Liver (tissue), 9 donors: ENCODE data around the gene SPRN. TPM values are rescaled to one million over a fixed set of nuclear protein-coding genes. Genes with fewer than 3 reads are reported as not detected.

Experiments used
- DNase-seq: peaks from one replicate; pipeline ENCODE4 v3.0.0-alpha.2; 2017; ENCODE audit warnings: low spot score
- H3K27ac ChIP-seq, 2 donors: one replicate each; pipeline ENCODE4 v1.7.0; 2013; ENCODE audit warnings: inconsistent platforms in 2 of 2, low read length in 2 of 2, control low read depth in 1 of 2, low read depth in 1 of 2, mild to moderate bottlenecking in 1 of 2
- H3K27me3 ChIP-seq, 4 donors: one replicate each; pipeline versions ENCODE4 v1.6.1 to v1.7.0; 2013; ENCODE audit warnings: low read length in 3 of 4, inconsistent platforms in 1 of 4, mild to moderate bottlenecking in 1 of 4, moderate library complexity in 1 of 4; ENCODE audit not compliant: control insufficient read depth in 4 of 4, insufficient read depth in 4 of 4
- H3K36me3 ChIP-seq, 4 donors: one replicate each; pipeline versions ENCODE4 v1.6.1 to v1.7.0; 2013; ENCODE audit warnings: low read length in 3 of 4, mild to moderate bottlenecking in 3 of 4, low read depth in 1 of 4, moderate library complexity in 1 of 4; ENCODE audit not compliant: control insufficient read depth in 4 of 4, insufficient read depth in 3 of 4
- H3K4me1 ChIP-seq, 4 donors: one replicate each; pipeline versions ENCODE4 v1.6.1 to v1.7.0; 2013; ENCODE audit warnings: low read length in 3 of 4, mild to moderate bottlenecking in 3 of 4, moderate library complexity in 1 of 4; ENCODE audit not compliant: control insufficient read depth in 4 of 4, insufficient read depth in 4 of 4
- H3K4me3 ChIP-seq, 3 donors: one replicate each; pipeline versions ENCODE4 v1.6.1 to v1.7.0; 2013; ENCODE audit warnings: low read length in 3 of 3, control low read depth in 1 of 3, low read depth in 1 of 3, mild to moderate bottlenecking in 1 of 3
- H3K9ac ChIP-seq, 2 donors: one replicate each; pipeline ENCODE4 v1.7.0; 2013; ENCODE audit warnings: low read length in 2 of 2, mild to moderate bottlenecking in 2 of 2, moderate library complexity in 2 of 2, control low read depth in 1 of 2, low read depth in 1 of 2
- H3K9me3 ChIP-seq, 4 donors: one replicate each; pipeline versions ENCODE4 v1.6.1 to v1.7.0; 2013; ENCODE audit warnings: low read length in 3 of 4; ENCODE audit not compliant: control insufficient read depth in 4 of 4
- ATF3 ChIP-seq: IDR thresholded peaks from 2 replicates; pipeline ENCODE4 v1.6.1; 2016; ENCODE audit warnings: antibody characterized with exemption
- EGR1 ChIP-seq, 2 donors: IDR thresholded peaks; 2 replicates each; pipeline ENCODE4 v1.6.1; 2016 to 2018; ENCODE audit warnings: antibody characterized with exemption in 2 of 2, low read depth in 2 of 2
- FOXA2 ChIP-seq: IDR thresholded peaks from 2 replicates; pipeline ENCODE4 v1.6.1; 2016; ENCODE audit warnings: antibody characterized with exemption
- HNF4G ChIP-seq: IDR thresholded peaks from 2 replicates; pipeline ENCODE4 v1.6.1; 2016; ENCODE audit warnings: antibody characterized with exemption
- JUND ChIP-seq, 2 donors: IDR thresholded peaks; 2 replicates each; pipeline ENCODE4 v1.6.1; 2016; ENCODE audit warnings: antibody characterized with exemption in 2 of 2
- MAX ChIP-seq: IDR thresholded peaks from 2 replicates; pipeline ENCODE4 v1.6.1; 2016; ENCODE audit warnings: antibody characterized with exemption
- RAD21 ChIP-seq, 2 donors: IDR thresholded peaks; 2 replicates each; pipeline ENCODE4 v1.6.1; 2016; ENCODE audit warnings: antibody characterized with exemption in 2 of 2, mild to moderate bottlenecking in 2 of 2
- REST ChIP-seq: IDR thresholded peaks from 2 replicates; pipeline ENCODE4 v1.6.1; 2016; ENCODE audit warnings: antibody characterized with exemption, mild to moderate bottlenecking
- RXRA ChIP-seq, 2 donors: IDR thresholded peaks; 2 replicates each; pipeline ENCODE4 v1.6.1; 2017 to 2018; ENCODE audit warnings: antibody characterized with exemption in 2 of 2, mild to moderate bottlenecking in 1 of 2
- SP1 ChIP-seq: IDR thresholded peaks from 2 replicates; pipeline ENCODE4 v1.6.1; 2018; ENCODE audit warnings: antibody characterized with exemption, mild to moderate bottlenecking
- WGBS: extraction: QIAGEN DNeasy Blood & Tissue Kit; methylation state at CpG from one replicate; pipeline ENCODE4 v1.1.7; 2013; 5-methylcytosine and 5-hydroxymethylcytosine counted together
- polyA plus RNA-seq, 2 donors: library from polyadenylated mRNA; stranded (reverse) in 1 of 2; unstranded in 1 of 2; fragments of 200-250 nt in 1 of 2; fragments of >200 nt in 1 of 2; fragmentation: Nextera tagmentation in 1 of 2; extraction: Ambion mirVana in 1 of 2; gene quantifications; one replicate each; pipeline versions ENCODE4 v1.2.1 to v1.2.3, GENCODE V29; 2013 to 2015
- total RNA-seq, 2 donors: library from RNA; depleted of rRNA; stranded (reverse); fragments of >200 nt; gene quantifications; one replicate each; pipeline ENCODE4 v1.2.3, GENCODE V29; 2014
- TF ChIP-seq, protein P1 (sequence below): IDR thresholded peaks from 2 replicates; pipeline ENCODE4 v1.6.1; 2016; ENCODE audit warnings: antibody characterized with exemption
- donor health status: healthy.
- donor health status: healthy.
- donor health status: healthy.
- donor health status: healthy.
- donor health status: healthy.

Gene SPRN
- total and polyA plus RNA-seq, 4 donors: 1.3 to 36.4 TPM; not detected in 2

GRCh38 chr10:133456041-133456951 is 31.9 kb upstream of the SPRN start:
- H3K4me3 ChIP-seq: no peak overlapping the region
- H3K4me1 ChIP-seq: no peaks in the 10 kb centered on the region
- H3K9me3 ChIP-seq: no peaks in the 10 kb centered on the region
- no peak overlapping the region for H3K9ac ChIP-seq
- H3K27me3 ChIP-seq: no peaks in the 10 kb centered on the region
- TF ChIP-seq EGR1 (IDR thresholded peaks at IDR 0.05; ENCODE audit: low read depth in 2 of 2) (no peak), FOXA2 (no peak), JUND (IDR thresholded peaks at IDR 0.05) (no peak), RAD21 (IDR thresholded peaks at IDR 0.05) (no peak), MAX (no peak), SP1 (no peak), HNF4G (no peak), ATF3 (no peak), REST (no peak)
- TF ChIP-seq, protein P1, sequence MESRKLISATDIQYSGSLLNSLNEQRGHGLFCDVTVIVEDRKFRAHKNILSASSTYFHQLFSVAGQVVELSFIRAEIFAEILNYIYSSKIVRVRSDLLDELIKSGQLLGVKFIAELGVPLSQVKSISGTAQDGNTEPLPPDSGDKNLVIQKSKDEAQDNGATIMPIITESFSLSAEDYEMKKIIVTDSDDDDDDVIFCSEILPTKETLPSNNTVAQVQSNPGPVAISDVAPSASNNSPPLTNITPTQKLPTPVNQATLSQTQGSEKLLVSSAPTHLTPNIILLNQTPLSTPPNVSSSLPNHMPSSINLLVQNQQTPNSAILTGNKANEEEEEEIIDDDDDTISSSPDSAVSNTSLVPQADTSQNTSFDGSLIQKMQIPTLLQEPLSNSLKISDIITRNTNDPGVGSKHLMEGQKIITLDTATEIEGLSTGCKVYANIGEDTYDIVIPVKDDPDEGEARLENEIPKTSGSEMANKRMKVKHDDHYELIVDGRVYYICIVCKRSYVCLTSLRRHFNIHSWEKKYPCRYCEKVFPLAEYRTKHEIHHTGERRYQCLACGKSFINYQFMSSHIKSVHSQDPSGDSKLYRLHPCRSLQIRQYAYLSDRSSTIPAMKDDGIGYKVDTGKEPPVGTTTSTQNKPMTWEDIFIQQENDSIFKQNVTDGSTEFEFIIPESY: no peak
- 90% methylated on average over 46 of the region's 46 CpGs for WGBS
- no peaks in the 10 kb centered on the region for H3K36me3 ChIP-seq
- H3K27ac ChIP-seq: no peak overlapping the region
- peak; percentile 30 for DNase-seq

DNA sequence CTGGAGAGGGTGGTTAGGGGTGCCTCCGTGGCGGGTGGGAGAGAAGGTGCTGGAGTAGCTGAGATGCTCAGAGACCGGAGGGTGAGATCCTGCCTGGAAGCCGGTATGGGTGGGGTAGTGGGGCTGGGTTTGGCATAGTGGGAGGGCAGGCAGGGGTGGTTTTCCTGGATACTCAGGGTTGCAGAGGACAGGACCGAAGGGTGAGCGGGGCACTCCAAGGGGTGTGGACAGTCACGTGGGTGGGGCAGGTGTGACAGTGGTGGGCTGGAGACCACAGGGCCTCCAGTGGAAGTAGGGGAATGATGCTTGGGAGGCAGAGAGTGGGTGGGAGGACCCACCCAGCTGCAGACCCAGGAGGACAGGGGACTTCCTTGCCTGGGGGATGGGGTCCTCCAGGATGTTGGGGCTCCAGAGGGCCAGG is 31.2 kb upstream of the SPRN start:
- no peaks in the 10 kb centered on the region for H3K36me3 ChIP-seq
- no peak overlapping the region for H3K4me3 ChIP-seq
- no peak overlapping the region for H3K27ac ChIP-seq
- no peaks in the 10 kb centered on the region for H3K9me3 ChIP-seq
- H3K9ac ChIP-seq: no peak overlapping the region
- H3K4me1 ChIP-seq: no peaks in the 10 kb centered on the region
- TF ChIP-seq RXRA (IDR thresholded peaks at IDR 0.05): no peak
- no peak for TF ChIP-seq ATF3
- TF ChIP-seq REST: no peak
- DNase-seq: no peak
- H3K27me3 ChIP-seq: no peaks in the 10 kb centered on the region
- 88% methylated on average over 7 of the region's 7 CpGs for WGBS
